PC-3 (cell line): ENCODE measurements around the gene FXR2. TPM values are rescaled to one million over a fixed set of nuclear protein-coding genes. Genes with fewer than 3 reads are reported as not detected.
A peak's percentile ranks its signal among the peaks of the same experiment; 100 is the strongest.

Source experiments
- ATAC-seq: fragments of 200-7000 bp; cut with Tn5 transposase; 2 replicates; pipeline ENCODE4 v1.9.1; 2020; ENCODE audit warnings: mild to moderate bottlenecking, moderate library complexity
- BruUV-seq: library from RNA; stranded (reverse); fragments of 400-500 nt; replicated peaks from 2 replicates; lab custom pipeline; 2021; lab: Mats Ljungman, UMichigan
- CTCF ChIA-PET: fragments of 300-600 bp; sonication (Branson Sonifier 250); formaldehyde crosslinking; loops from one replicate; lab custom pipeline; 2022; ENCODE audit warnings: antibody characterized with exemption; lab: Charles Lee
- POLR2A ChIA-PET: fragments of 300-600 bp; sonication (Branson Sonifier 250); formaldehyde crosslinking; loops from one replicate; lab custom pipeline; 2022; ENCODE audit warnings: antibody characterized with exemption; ENCODE audit not compliant: unreplicated experiment; lab: Charles Lee
- DNase-seq: peaks from one replicate; pipeline ENCODE4 v3.0.0-alpha.2; 2015
- H2AFZ ChIP-seq: fragments of 300-600 bp; sonication (generic); 2 replicates; pipeline ENCODE4 v1.6.0; 2016; ENCODE audit warnings: antibody characterized with exemption, low read length
- H3F3A ChIP-seq: fragments of 300-600 bp; sonication (generic); one replicate; pipeline ENCODE4 v1.6.0; 2017; ENCODE audit warnings: antibody characterized with exemption, low read length, control low read depth, mild to moderate bottlenecking; ENCODE audit not compliant: unreplicated experiment
- H3K27ac ChIP-seq: fragments of 300-600 bp; sonication (generic); 2 replicates; pipeline ENCODE4 v1.5.1; 2016; ENCODE audit warnings: mild to moderate bottlenecking, low read length
- H3K27me3 ChIP-seq: fragments of 300-600 bp; sonication (generic); 2 replicates; pipeline ENCODE4 v1.6.1; 2016; ENCODE audit warnings: low read length, mixed read lengths
- H3K36me3 ChIP-seq: fragments of 300-600 bp; sonication (generic); 2 replicates; pipeline ENCODE4 v1.6.1; 2016; ENCODE audit warnings: low read depth, mixed run types, low read length, mixed read lengths
- H3K4me1 ChIP-seq: fragments of 300-600 bp; sonication (generic); 2 replicates; pipeline ENCODE4 v1.5.1; 2016; ENCODE audit warnings: low read length; ENCODE audit not compliant: insufficient read depth
- H3K4me2 ChIP-seq: fragments of 300-600 bp; sonication (generic); 2 replicates; pipeline ENCODE4 v1.6.0; 2016; ENCODE audit warnings: low read length
- H3K4me3 ChIP-seq: fragments of 300-600 bp; sonication (generic); 2 replicates; pipeline ENCODE4 v1.5.1; 2016; ENCODE audit warnings: mild to moderate bottlenecking, low read length, mixed read lengths
- H3K79me2 ChIP-seq: fragments of 300-600 bp; sonication (generic); 2 replicates; pipeline ENCODE4 v1.6.1; 2017; ENCODE audit warnings: low read length, mixed read lengths
- H3K9ac ChIP-seq: fragments of 300-600 bp; sonication (generic); 2 replicates; pipeline ENCODE4 v1.6.0; 2016; ENCODE audit warnings: mild to moderate bottlenecking, low read length
- H3K9me2 ChIP-seq: fragments of 300-600 bp; sonication (generic); replicated peaks from 2 replicates; pipeline ENCODE4 v1.6.1; 2016; ENCODE audit warnings: mixed run types, low read length, mixed read lengths
- H3K9me3 ChIP-seq: fragments of 300-600 bp; sonication (generic); 2 replicates; pipeline ENCODE4 v1.6.1; 2016; ENCODE audit warnings: low read length, mixed read lengths
- H4K20me1 ChIP-seq: fragments of 300-600 bp; sonication (generic); 2 replicates; pipeline ENCODE4 v1.6.1; 2016; ENCODE audit warnings: low read length, mixed read lengths
- EZH2 ChIP-seq: fragments of 300-600 bp; sonication (generic); IDR thresholded peaks from one replicate; pipeline ENCODE4 v1.6.1; 2017; ENCODE audit warnings: antibody characterized with exemption, mild to moderate bottlenecking, low read length; ENCODE audit not compliant: unreplicated experiment
- EZH2phosphoT487 ChIP-seq: fragments of 300-600 bp; sonication (generic); IDR thresholded peaks from 2 replicates; pipeline ENCODE4 v1.6.1; 2018; ENCODE audit warnings: mild to moderate bottlenecking, antibody characterized with exemption, low read length, borderline replicate concordance
- intact Hi-C: fragments of 100-400 bp; cut with micrococcal nuclease; formaldehyde crosslinking; loops from 2 replicates; pipeline ENCODE4 v1.9.0; 2023
- total RNA-seq: library from RNA; depleted of rRNA; stranded (reverse); fragments of >200 nt; gene quantifications from 2 replicates; pipeline ENCODE4 v1.2.3, GENCODE V29; 2014
- TF ChIP-seq, protein P1 (sequence below): fragments of 300-600 bp; sonication (generic); conservative IDR thresholded peaks from 2 replicates; pipeline ENCODE4 v1.5.1; 2017; ENCODE audit warnings: antibody characterized with exemption, low read depth, mild to moderate bottlenecking, low read length

Gene FXR2
- total RNA-seq, 1 experiment from 2014 or later = 51.4 TPM

GRCh38 chr17:7640783-7641182 lies 26.1 kb upstream of the FXR2 start:
- Histone ChIP-seq H3K36me3 (no peaks in the 10 kb centered on the region), H3K9me2 (no peaks in the 10 kb centered on the region), H2AFZ (no peak overlapping the region), H3K27ac (no peak overlapping the region), H4K20me1 (no peaks in the 10 kb centered on the region), H3K27me3 (no peaks in the 10 kb centered on the region), H3K4me1 (no peaks in the 10 kb centered on the region), H3K9me3 (no peaks in the 10 kb centered on the region), H3F3A (no peaks in the 10 kb centered on the region), H3K9ac (no peak overlapping the region), H3K4me2 (no peak overlapping the region), H3K79me2 (no peaks in the 10 kb centered on the region), H3K4me3 (no peak overlapping the region)
- ChIA-PET CTCF (no interaction called here), POLR2A (no interaction called here)
- TF ChIP-seq EZH2phosphoT487 = no peak
- TF ChIP-seq EZH2 = no peak
- TF ChIP-seq, protein P1, sequence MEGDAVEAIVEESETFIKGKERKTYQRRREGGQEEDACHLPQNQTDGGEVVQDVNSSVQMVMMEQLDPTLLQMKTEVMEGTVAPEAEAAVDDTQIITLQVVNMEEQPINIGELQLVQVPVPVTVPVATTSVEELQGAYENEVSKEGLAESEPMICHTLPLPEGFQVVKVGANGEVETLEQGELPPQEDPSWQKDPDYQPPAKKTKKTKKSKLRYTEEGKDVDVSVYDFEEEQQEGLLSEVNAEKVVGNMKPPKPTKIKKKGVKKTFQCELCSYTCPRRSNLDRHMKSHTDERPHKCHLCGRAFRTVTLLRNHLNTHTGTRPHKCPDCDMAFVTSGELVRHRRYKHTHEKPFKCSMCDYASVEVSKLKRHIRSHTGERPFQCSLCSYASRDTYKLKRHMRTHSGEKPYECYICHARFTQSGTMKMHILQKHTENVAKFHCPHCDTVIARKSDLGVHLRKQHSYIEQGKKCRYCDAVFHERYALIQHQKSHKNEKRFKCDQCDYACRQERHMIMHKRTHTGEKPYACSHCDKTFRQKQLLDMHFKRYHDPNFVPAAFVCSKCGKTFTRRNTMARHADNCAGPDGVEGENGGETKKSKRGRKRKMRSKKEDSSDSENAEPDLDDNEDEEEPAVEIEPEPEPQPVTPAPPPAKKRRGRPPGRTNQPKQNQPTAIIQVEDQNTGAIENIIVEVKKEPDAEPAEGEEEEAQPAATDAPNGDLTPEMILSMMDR = no peak
- intact Hi-C loops = no loop called here
- no TSS peak for BruUV-seq
- DNase-seq (no peak), ATAC-seq (no peak)

DNA sequence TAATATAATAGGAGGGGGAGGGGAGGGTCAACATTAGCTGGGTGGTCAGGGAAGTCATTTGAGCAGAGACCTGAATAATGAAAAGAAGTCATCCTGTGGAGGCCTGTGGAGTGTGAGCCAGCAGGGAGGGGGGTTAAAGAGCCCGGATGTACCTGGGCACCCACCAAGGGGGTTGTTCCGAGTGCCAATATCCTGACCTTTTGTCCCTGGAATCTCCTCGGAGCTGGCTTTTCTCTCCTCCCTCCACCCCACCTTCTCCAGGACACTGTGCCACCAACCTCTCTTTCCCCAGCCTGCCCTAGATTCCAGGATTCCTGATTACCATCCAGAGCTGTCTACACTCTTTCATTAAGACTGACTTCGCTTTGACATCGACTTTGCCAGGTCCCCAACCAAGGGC lies 21.5 kb upstream of the FXR2 start:
- Histone ChIP-seq H4K20me1 (no peaks in the 10 kb centered on the region), H3K79me2 (no peaks in the 10 kb centered on the region), H3F3A (no peaks in the 10 kb centered on the region), H3K4me2 (no peak overlapping the region), H3K36me3 (no peaks in the 10 kb centered on the region), H3K4me3 (no peak overlapping the region), H3K4me1 (no peaks in the 10 kb centered on the region), H3K9ac (no peak overlapping the region), H3K9me2 (no peaks in the 10 kb centered on the region), H3K27me3 (no peaks in the 10 kb centered on the region), H2AFZ (no peak overlapping the region), H3K9me3 (no peaks in the 10 kb centered on the region), H3K27ac (no peak overlapping the region)
- ATAC-seq (no peak), DNase-seq (no peak)
- BruUV-seq = no TSS peak
- intact Hi-C loops = no loop called here
- TF ChIP-seq, protein P1 = no peak
- no peak for TF ChIP-seq EZH2
- no peak for TF ChIP-seq EZH2phosphoT487
- POLR2A ChIA-PET = no interaction called here
- CTCF ChIA-PET = no interaction called here

GRCh38 chr17:7634384-7634783 lies 19.7 kb upstream of the FXR2 start:
- H3K9ac ChIP-seq = no peak overlapping the region
- no TSS peak for BruUV-seq
- ATAC-seq (peak; percentile 50), DNase-seq (peak; percentile 38)
- no peaks in the 10 kb centered on the region for H3K79me2 ChIP-seq
- CTCF ChIA-PET = no interaction called here
- H3K4me1 ChIP-seq = no peaks in the 10 kb centered on the region
- no peak overlapping the region for H2AFZ ChIP-seq
- POLR2A ChIA-PET = no interaction called here
- no peaks in the 10 kb centered on the region for H3K9me3 ChIP-seq
- no peak overlapping the region for H3K4me2 ChIP-seq
- H3K4me3 ChIP-seq = no peak overlapping the region
- H3K36me3 ChIP-seq = no peaks in the 10 kb centered on the region
- H3F3A ChIP-seq = no peaks in the 10 kb centered on the region
- intact Hi-C loops = loop anchor here (5.0 kb wide), 1 partner anchor 53 kb away; the partner anchor contains the start of genes TP53 and WRAP53
- no peak overlapping the region for H3K27ac ChIP-seq
- no peaks in the 10 kb centered on the region for H3K9me2 ChIP-seq
- TF ChIP-seq, protein P1 = peak; percentile 54
- no peak for TF ChIP-seq EZH2phosphoT487
- no peaks in the 10 kb centered on the region for H3K27me3 ChIP-seq
- H4K20me1 ChIP-seq = no peaks in the 10 kb centered on the region
